Measurements from ENCODE around the gene TMPRSS5. TPM values are rescaled to one million over a fixed set of nuclear protein-coding genes. Genes with fewer than 3 reads are reported as not detected.

TMPRSS5 gene
- total and polyA plus RNA-seq, 2 of the 8 experiments (the other 6 are each of a cell fraction or from before 2014, with no cell fraction given), result 0.54 to 0.78 TPM

- TF ChIP-seq, protein P1, sequence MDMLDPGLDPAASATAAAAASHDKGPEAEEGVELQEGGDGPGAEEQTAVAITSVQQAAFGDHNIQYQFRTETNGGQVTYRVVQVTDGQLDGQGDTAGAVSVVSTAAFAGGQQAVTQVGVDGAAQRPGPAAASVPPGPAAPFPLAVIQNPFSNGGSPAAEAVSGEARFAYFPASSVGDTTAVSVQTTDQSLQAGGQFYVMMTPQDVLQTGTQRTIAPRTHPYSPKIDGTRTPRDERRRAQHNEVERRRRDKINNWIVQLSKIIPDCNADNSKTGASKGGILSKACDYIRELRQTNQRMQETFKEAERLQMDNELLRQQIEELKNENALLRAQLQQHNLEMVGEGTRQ (IDR thresholded peaks at IDR 0.05; ENCODE audit: low read length), result no peak
- no peak for TF ChIP-seq TAF1 (IDR thresholded peaks at IDR 0.05; ENCODE audit: low read depth, low read length)
- TF ChIP-seq CHD2 (IDR thresholded peaks at IDR 0.05; ENCODE audit: low read length), result no peak
- TF ChIP-seq SIRT6 (IDR thresholded peaks at IDR 0.05; ENCODE audit: low read length), result no peak
- no peak; a peak in 1 of 4 replicates for TF ChIP-seq RAD21 (IDR thresholded peaks at IDR 0.05 in 1 of 2, conservative IDR thresholded peaks at IDR 0.05 in 1 of 2; ENCODE audit: low read depth in 2 of 2, low read length in 2 of 2)
- TF ChIP-seq GTF2F1 (IDR thresholded peaks at IDR 0.05; ENCODE audit: borderline replicate concordance, low read depth, low read length), result no peak
- no peak for TF ChIP-seq BCL11A (IDR thresholded peaks at IDR 0.05; ENCODE audit: low read depth in 2 of 2, low read length in 2 of 2)
- TF ChIP-seq SAP30 (IDR thresholded peaks at IDR 0.05; ENCODE audit: insufficient read depth, insufficient replicate concordance, low read length), result no peak
Measured at GRCh38 chr11:113693030-113693429, 13.1 kb downstream of the TMPRSS5 start (continued).
